Measurements from ENCODE around the gene CCNJL.

DNA sequence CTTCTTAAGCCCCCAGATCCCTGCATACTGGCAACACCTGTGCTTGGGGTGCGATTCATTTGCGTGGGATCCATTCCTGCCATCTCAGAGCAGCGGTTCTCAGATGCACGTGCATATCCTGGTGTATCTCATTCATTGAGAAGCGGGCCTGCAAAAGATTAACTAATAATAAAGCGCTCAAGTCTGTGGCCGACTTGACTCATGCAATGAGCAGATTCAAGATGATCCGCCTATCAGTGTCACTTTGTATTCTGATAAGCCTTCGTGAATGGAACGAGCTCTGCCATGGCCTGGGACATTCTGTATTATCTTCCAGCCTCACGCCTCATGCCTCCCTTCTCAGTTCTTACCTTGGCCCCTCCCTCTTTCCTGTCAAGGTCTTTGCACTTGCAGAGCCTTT, 35.7 kb upstream of the CCNJL start:
- TF ChIP-seq, protein P1, sequence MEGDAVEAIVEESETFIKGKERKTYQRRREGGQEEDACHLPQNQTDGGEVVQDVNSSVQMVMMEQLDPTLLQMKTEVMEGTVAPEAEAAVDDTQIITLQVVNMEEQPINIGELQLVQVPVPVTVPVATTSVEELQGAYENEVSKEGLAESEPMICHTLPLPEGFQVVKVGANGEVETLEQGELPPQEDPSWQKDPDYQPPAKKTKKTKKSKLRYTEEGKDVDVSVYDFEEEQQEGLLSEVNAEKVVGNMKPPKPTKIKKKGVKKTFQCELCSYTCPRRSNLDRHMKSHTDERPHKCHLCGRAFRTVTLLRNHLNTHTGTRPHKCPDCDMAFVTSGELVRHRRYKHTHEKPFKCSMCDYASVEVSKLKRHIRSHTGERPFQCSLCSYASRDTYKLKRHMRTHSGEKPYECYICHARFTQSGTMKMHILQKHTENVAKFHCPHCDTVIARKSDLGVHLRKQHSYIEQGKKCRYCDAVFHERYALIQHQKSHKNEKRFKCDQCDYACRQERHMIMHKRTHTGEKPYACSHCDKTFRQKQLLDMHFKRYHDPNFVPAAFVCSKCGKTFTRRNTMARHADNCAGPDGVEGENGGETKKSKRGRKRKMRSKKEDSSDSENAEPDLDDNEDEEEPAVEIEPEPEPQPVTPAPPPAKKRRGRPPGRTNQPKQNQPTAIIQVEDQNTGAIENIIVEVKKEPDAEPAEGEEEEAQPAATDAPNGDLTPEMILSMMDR (IDR thresholded peaks at IDR 0.05; ENCODE audit: low read depth, low read length): no peak
- TF ChIP-seq POLR2A (IDR thresholded peaks at IDR 0.05; ENCODE audit: extremely low read depth, insufficient read length): no peak

Measured in NB4 (cell line).